Lung (tissue), 12 donors: Measurements from ENCODE around the gene NRG3. TPM values are rescaled to one million over a fixed set of nuclear protein-coding genes. Genes with fewer than 3 reads are reported as not detected.

Source experiments
- ATAC-seq: fragments of 200-7000 bp; cut with Tn5 transposase; one replicate; pipeline ENCODE4 v1.9.1; 2020; ENCODE audit warnings: moderate number of reproducible peaks; ENCODE audit not compliant: insufficient read depth, low FRiP score
- DNase-seq, 3 donors: peaks; one replicate each; pipeline ENCODE4 v3.0.0-alpha.2; 2013 to 2017
- H3K27ac ChIP-seq, 2 donors: one replicate each; pipeline ENCODE4 v1.5.1; 2013; ENCODE audit warnings: mild to moderate bottlenecking in 2 of 2, moderate library complexity in 2 of 2, control low read depth in 1 of 2, inconsistent platforms in 1 of 2, low read depth in 1 of 2, low read length in 1 of 2
- H3K27me3 ChIP-seq, 3 donors: one replicate each; pipeline ENCODE4 v1.5.1; 2013; ENCODE audit warnings: low read length in 2 of 3; ENCODE audit not compliant: control insufficient read depth in 3 of 3, insufficient read depth in 3 of 3
- H3K36me3 ChIP-seq, 4 donors: one replicate each; pipeline ENCODE4 v1.5.1; 2013; ENCODE audit warnings: low read length in 4 of 4, mild to moderate bottlenecking in 1 of 4, moderate library complexity in 1 of 4; ENCODE audit not compliant: control insufficient read depth in 4 of 4, insufficient read depth in 4 of 4
- H3K4me1 ChIP-seq, 5 donors: one replicate each; pipeline ENCODE4 v1.5.1; 2013; ENCODE audit warnings: low read length in 5 of 5, mild to moderate bottlenecking in 2 of 5, moderate library complexity in 1 of 5; ENCODE audit not compliant: control insufficient read depth in 5 of 5, insufficient read depth in 5 of 5
- H3K4me3 ChIP-seq: one replicate; pipeline ENCODE4 v1.5.1; 2013; ENCODE audit warnings: mild to moderate bottlenecking, control low read depth, moderate library complexity
- H3K9ac ChIP-seq, 2 donors: one replicate each; pipeline ENCODE4 v1.5.1; 2013; ENCODE audit warnings: low read length in 2 of 2, control low read depth in 1 of 2; ENCODE audit not compliant: insufficient read depth in 1 of 2
- H3K9me3 ChIP-seq, 4 donors: one replicate each; pipeline ENCODE4 v1.5.1; 2013; ENCODE audit warnings: low read length in 3 of 4, mild to moderate bottlenecking in 1 of 4, moderate library complexity in 1 of 4; ENCODE audit not compliant: control insufficient read depth in 4 of 4, insufficient read depth in 3 of 4
- WGBS, 2 donors: extraction: QIAGEN DNeasy Blood & Tissue Kit; methylation state at CpG; one replicate each; pipeline ENCODE4 v1.1.7; 2013; 5-methylcytosine and 5-hydroxymethylcytosine counted together
- polyA plus RNA-seq, 2 donors: library from polyadenylated mRNA; stranded (reverse); fragments of 200-250 nt; gene quantifications; one replicate each; pipeline ENCODE4 v1.2.1, GENCODE V29; 2013
- total RNA-seq, 2 donors: library from RNA; depleted of rRNA in 1 of 2; stranded (reverse); fragments of >200 nt in 1 of 2; gene quantifications; one replicate each; pipeline ENCODE4 v1.2.1, GENCODE V29; 2014 to 2021
- TF ChIP-seq, protein P1 (sequence below): IDR thresholded peaks from 2 replicates; pipeline ENCODE4 v1.5.1; 2012; ENCODE audit warnings: mild to moderate bottlenecking; ENCODE audit errors: control extremely low read depth, extremely low read depth
- donor health status: control.
- donor health status: control.
- donor health status: Bipolar disorder and iron deficiency.
- donor health status: healthy.
- donor health status: DM: yes; HTN: yes; CAD: no.

Gene NRG3
- total and polyA plus RNA-seq, 4 donors: 0.49 to 2.0 (median 0.84) TPM

DNA sequence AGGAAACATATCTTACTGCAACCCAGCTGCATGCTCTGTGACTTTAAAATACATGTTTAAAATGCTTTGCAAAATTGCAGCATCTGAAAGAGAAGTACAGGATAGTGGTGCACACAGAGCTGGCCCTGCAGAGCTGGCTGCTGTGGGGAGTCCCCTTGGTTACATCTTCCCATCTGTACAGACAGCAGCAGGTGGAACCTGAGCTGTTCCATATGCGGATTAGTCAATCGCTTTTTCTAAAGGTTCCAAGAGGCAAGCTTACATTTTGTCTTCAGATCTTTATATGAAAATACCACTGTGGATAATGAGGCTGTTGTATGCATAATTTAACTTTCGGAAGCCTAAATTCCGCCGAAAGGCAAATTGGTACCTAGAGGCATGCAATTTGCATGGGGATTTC is 444.1 kb downstream of the NRG3 start:
- H3K4me3 ChIP-seq: no peak overlapping the region
- no peak overlapping the region for H3K27ac ChIP-seq
- TF ChIP-seq, protein P1, sequence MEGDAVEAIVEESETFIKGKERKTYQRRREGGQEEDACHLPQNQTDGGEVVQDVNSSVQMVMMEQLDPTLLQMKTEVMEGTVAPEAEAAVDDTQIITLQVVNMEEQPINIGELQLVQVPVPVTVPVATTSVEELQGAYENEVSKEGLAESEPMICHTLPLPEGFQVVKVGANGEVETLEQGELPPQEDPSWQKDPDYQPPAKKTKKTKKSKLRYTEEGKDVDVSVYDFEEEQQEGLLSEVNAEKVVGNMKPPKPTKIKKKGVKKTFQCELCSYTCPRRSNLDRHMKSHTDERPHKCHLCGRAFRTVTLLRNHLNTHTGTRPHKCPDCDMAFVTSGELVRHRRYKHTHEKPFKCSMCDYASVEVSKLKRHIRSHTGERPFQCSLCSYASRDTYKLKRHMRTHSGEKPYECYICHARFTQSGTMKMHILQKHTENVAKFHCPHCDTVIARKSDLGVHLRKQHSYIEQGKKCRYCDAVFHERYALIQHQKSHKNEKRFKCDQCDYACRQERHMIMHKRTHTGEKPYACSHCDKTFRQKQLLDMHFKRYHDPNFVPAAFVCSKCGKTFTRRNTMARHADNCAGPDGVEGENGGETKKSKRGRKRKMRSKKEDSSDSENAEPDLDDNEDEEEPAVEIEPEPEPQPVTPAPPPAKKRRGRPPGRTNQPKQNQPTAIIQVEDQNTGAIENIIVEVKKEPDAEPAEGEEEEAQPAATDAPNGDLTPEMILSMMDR: no peak
- H3K9ac ChIP-seq: no peak overlapping the region
- 90 to 91% methylated on average over 5 of the region's 5 CpGs for WGBS, 2 donors
- peak in 1 of 3 donors; percentile 5 for DNase-seq
- H3K9me3 ChIP-seq: no peaks in the 10 kb centered on the region
- H3K27me3 ChIP-seq: no peaks in the 10 kb centered on the region
- no peaks in the 10 kb centered on the region for H3K4me1 ChIP-seq
- no peak for ATAC-seq
- H3K36me3 ChIP-seq: no peaks in the 10 kb centered on the region

- no peak for DNase-seq
- H3K9ac ChIP-seq: no peak overlapping the region
- no peak for ATAC-seq
- TF ChIP-seq, protein P1: no peak
- no peaks in the 10 kb centered on the region for H3K36me3 ChIP-seq
- H3K9me3 ChIP-seq: no peaks in the 10 kb centered on the region
- no peak overlapping the region for H3K4me3 ChIP-seq
- H3K4me1 ChIP-seq: no peaks in the 10 kb centered on the region
- no peak overlapping the region for H3K27ac ChIP-seq
- H3K27me3 ChIP-seq: no peaks in the 10 kb centered on the region
- 33 to 43% methylated on average over 1 of the region's 1 CpG for WGBS, 2 donors
These were observed 444.6 kb downstream of the NRG3 start for GRCh38 chr10:82319562-82319961.

GRCh38 chr10:82321724-82322123 is 446.7 kb downstream of the NRG3 start:
- Histone ChIP-seq H3K4me1 (no peaks in the 10 kb centered on the region), H3K9me3 (no peaks in the 10 kb centered on the region), H3K36me3 (no peaks in the 10 kb centered on the region), H3K27me3 (no peaks in the 10 kb centered on the region), H3K9ac (no peak overlapping the region), H3K4me3 (no peak overlapping the region), H3K27ac (no peak overlapping the region)
- TF ChIP-seq, protein P1: no peak
- DNase-seq (no peak), ATAC-seq (no peak)

GRCh38 chr10:82331716-82332115 is 456.7 kb downstream of the NRG3 start:
- Histone ChIP-seq H3K27me3 (no peaks in the 10 kb centered on the region), H3K27ac (no peak overlapping the region), H3K36me3 (no peaks in the 10 kb centered on the region), H3K9ac (no peak overlapping the region), H3K4me1 (peaks cover 0 to 4% (median 0%) of the 10 kb centered on the region in 5 donors), H3K4me3 (no peak overlapping the region), H3K9me3 (peaks cover 0 to 3% (median under 1%) of the 10 kb centered on the region in 4 donors)
- 70 to 84% methylated on average over 2 of the region's 2 CpGs for WGBS, 2 donors
- DNase-seq (peak; percentile 22 to 69 (median 42)), ATAC-seq (no peak)
- TF ChIP-seq, protein P1: no peak
